Gastrocnemius medialis (tissue), 4 donors: ENCODE data around the gene NCAPD3. TPM values are rescaled to one million over a fixed set of nuclear protein-coding genes. Genes with fewer than 3 reads are reported as not detected.

ENCODE experiments used
- ATAC-seq, 2 donors: fragments of 150-250 bp; one replicate each; pipeline ENCODE4 v1.9.1; 2016
- DNase-seq, 2 donors: peaks; one replicate each; pipeline ENCODE4 v3.0.0-alpha.2; 2019
- H3K27ac ChIP-seq, 4 donors: fragments of 200-600 bp; sonication (generic); 1 replicate in 1 of 4; 2 replicates in 3 of 4; pipeline ENCODE4 v1.5.1; 2016 to 2018; ENCODE audit warnings: mild to moderate bottlenecking in 2 of 4, moderate library complexity in 1 of 4
- H3K27me3 ChIP-seq, 3 donors: fragments of 200-600 bp; sonication (generic) in 2 of 3; 1 replicate in 1 of 3; 2 replicates in 2 of 3; pipeline versions ENCODE4 v1.5.1 to v1.6.0; 2016 to 2019; ENCODE audit warnings: mild to moderate bottlenecking in 1 of 3, moderate library complexity in 1 of 3
- H3K36me3 ChIP-seq, 2 donors: fragments of 200-600 bp; sonication (generic) in 1 of 2; one replicate each; pipeline ENCODE4 v1.5.1; 2017 to 2018
- H3K4me1 ChIP-seq, 2 donors: fragments of 200-600 bp; sonication (generic) in 1 of 2; one replicate each; pipeline ENCODE4 v1.5.1; 2016 to 2017; ENCODE audit warnings: mild to moderate bottlenecking in 2 of 2
- H3K4me3 ChIP-seq, 4 donors: fragments of 200-600 bp; sonication (generic) in 3 of 4; 1 replicate in 1 of 4; 2 replicates in 3 of 4; pipeline ENCODE4 v1.5.1; 2016 to 2019; ENCODE audit warnings: mild to moderate bottlenecking in 2 of 4
- H3K9me3 ChIP-seq, 3 donors: fragments of 200-600 bp; sonication (generic) in 2 of 3; 1 replicate in 1 of 3; 2 replicates in 2 of 3; pipeline ENCODE4 v1.5.1; 2016 to 2019
- POLR2A ChIP-seq, 2 donors: fragments of 450-650 bp; IDR thresholded peaks; one replicate each; pipeline ENCODE4 v1.6.1; 2017; ENCODE audit warnings: antibody characterized with exemption in 2 of 2, mild to moderate bottlenecking in 2 of 2, moderate library complexity in 2 of 2
- in situ Hi-C, 4 donors: fragments of 200-750 bp; cut with MboI; loops; one replicate each; pipeline versions ENCODE4 v1.15.0 to v1.8.0; 2017; ENCODE audit warnings: low sequenced_read_pairs in 4 of 4
- intact Hi-C: fragments of 100-400 bp; cut with DNase I; formaldehyde crosslinking; loops from one replicate; pipeline ENCODE4 v1.15.1; 2023; ENCODE audit warnings: low total_unique reads
- total RNA-seq, 4 donors: library from RNA; depleted of rRNA; stranded (reverse); fragments of >200 nt; gene quantifications; one replicate each; pipeline versions ENCODE4 v1.1.0 to v1.2.3, GENCODE V29; 2016
- TF ChIP-seq, protein P1 (sequence below), 5 experiments: fragments of 450-650 bp in 3 of 5; fragments of 200-600 bp in 2 of 5; sonication (generic) in 2 of 5; IDR thresholded peaks in 4 of 5; conservative IDR thresholded peaks in 1 of 5; 1 replicate in 4 of 5; 2 replicates in 1 of 5; pipeline ENCODE4 v1.5.1; 2016 to 2019; ENCODE audit warnings: antibody characterized with exemption in 5 of 5, mild to moderate bottlenecking in 3 of 5, moderate library complexity in 3 of 5

NCAPD3 gene
- total RNA-seq, 4 donors from 2014 or later, result 3.6 to 6.7 (median 4.5) TPM

GRCh38 chr11:134264966-134265764 is 41.4 kb upstream of the NCAPD3 start:
- intact Hi-C loops, result no loop called here

GRCh38 chr11:134261626-134262488 is 38.1 kb upstream of the NCAPD3 start:
- no peak for ATAC-seq
- H3K27ac ChIP-seq, result no peak overlapping the region
- H3K4me3 ChIP-seq, result no peak overlapping the region
- no peaks in the 10 kb centered on the region for H3K4me1 ChIP-seq
- H3K27me3 ChIP-seq, result no peaks in the 10 kb centered on the region
- no peak for DNase-seq
- peaks cover 0 to 77% of the 10 kb centered on the region in 2 donors for H3K36me3 ChIP-seq
- no peaks in the 10 kb centered on the region for H3K9me3 ChIP-seq
- in situ Hi-C loops (no loop called here), intact Hi-C loops (no loop called here)
- TF ChIP-seq, protein P1, sequence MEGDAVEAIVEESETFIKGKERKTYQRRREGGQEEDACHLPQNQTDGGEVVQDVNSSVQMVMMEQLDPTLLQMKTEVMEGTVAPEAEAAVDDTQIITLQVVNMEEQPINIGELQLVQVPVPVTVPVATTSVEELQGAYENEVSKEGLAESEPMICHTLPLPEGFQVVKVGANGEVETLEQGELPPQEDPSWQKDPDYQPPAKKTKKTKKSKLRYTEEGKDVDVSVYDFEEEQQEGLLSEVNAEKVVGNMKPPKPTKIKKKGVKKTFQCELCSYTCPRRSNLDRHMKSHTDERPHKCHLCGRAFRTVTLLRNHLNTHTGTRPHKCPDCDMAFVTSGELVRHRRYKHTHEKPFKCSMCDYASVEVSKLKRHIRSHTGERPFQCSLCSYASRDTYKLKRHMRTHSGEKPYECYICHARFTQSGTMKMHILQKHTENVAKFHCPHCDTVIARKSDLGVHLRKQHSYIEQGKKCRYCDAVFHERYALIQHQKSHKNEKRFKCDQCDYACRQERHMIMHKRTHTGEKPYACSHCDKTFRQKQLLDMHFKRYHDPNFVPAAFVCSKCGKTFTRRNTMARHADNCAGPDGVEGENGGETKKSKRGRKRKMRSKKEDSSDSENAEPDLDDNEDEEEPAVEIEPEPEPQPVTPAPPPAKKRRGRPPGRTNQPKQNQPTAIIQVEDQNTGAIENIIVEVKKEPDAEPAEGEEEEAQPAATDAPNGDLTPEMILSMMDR (IDR thresholded peaks at IDR 0.05 in 4 of 5, conservative IDR thresholded peaks at IDR 0.05 in 1 of 5), result peak in 1 of 5 experiments; percentile 27
- no peak for TF ChIP-seq POLR2A (IDR thresholded peaks at IDR 0.05)

More at GRCh38 chr11:134264966-134265764, 41.4 kb upstream of the NCAPD3 start:
- Histone ChIP-seq H3K4me3 (no peak overlapping the region), H3K36me3 (peaks cover 0 to 49% of the 10 kb centered on the region in 2 donors), H3K9me3 (no peaks in the 10 kb centered on the region), H3K27me3 (peaks cover 0 to 4% (median 0%) of the 10 kb centered on the region in 3 donors), H3K4me1 (no peaks in the 10 kb centered on the region), H3K27ac (no peak overlapping the region)
- no peak for TF ChIP-seq POLR2A (IDR thresholded peaks at IDR 0.05)
- TF ChIP-seq, protein P1 (IDR thresholded peaks at IDR 0.05 in 4 of 5, conservative IDR thresholded peaks at IDR 0.05 in 1 of 5), result no peak
- ATAC-seq (no peak), DNase-seq (no peak)
- in situ Hi-C loops, result no loop called here

DNA sequence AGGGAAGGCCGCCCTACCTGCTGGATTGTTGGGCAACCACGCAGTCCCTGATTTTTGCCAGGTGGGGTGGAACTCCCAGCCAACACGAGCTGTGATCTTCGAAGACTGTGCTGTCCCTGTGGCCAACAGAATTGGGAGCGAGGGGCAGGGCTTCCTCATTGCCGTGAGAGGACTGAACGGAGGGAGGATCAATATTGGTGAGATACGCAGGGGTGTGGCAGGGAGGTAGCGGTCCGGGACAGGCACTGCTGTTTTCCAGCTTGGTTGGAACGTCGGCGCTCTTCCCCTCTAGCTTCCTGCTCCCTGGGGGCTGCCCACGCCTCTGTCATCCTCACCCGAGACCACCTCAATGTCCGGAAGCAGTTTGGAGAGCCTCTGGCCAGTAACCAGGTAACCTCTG is 37.2 kb upstream of the NCAPD3 start:
- in situ Hi-C loops, result no loop called here
- no peaks in the 10 kb centered on the region for H3K9me3 ChIP-seq
- H3K4me3 ChIP-seq, result no peak overlapping the region
- TF ChIP-seq, protein P1 (IDR thresholded peaks at IDR 0.05 in 4 of 5, conservative IDR thresholded peaks at IDR 0.05 in 1 of 5), result no peak
- TF ChIP-seq POLR2A (IDR thresholded peaks at IDR 0.05), result no peak
- H3K27ac ChIP-seq, result no peak overlapping the region
- H3K27me3 ChIP-seq, result no peaks in the 10 kb centered on the region
- H3K4me1 ChIP-seq, result peaks cover 0 to 4% of the 10 kb centered on the region in 2 donors
- H3K36me3 ChIP-seq, result peaks cover 0 to 83% of the 10 kb centered on the region in 2 donors
- intact Hi-C loops, result no loop called here
- ATAC-seq, result no peak
- DNase-seq, result no peak

- H3K27me3 ChIP-seq, result no peaks in the 10 kb centered on the region
- no peak overlapping the region for H3K4me3 ChIP-seq
- TF ChIP-seq POLR2A (IDR thresholded peaks at IDR 0.05), result no peak
- TF ChIP-seq, protein P1 (IDR thresholded peaks at IDR 0.05 in 4 of 5, conservative IDR thresholded peaks at IDR 0.05 in 1 of 5), result no peak
- DNase-seq (no peak), ATAC-seq (no peak)
- H3K27ac ChIP-seq, result no peak overlapping the region
- H3K36me3 ChIP-seq, result peaks cover 0 to 83% of the 10 kb centered on the region in 2 donors
- H3K4me1 ChIP-seq, result peaks cover 2 to 4% of the 10 kb centered on the region in 2 donors
- intact Hi-C loops (no loop called here), in situ Hi-C loops (no loop called here)
- no peaks in the 10 kb centered on the region for H3K9me3 ChIP-seq
Measured at GRCh38 chr11:134260503-134260902, 36.7 kb upstream of the NCAPD3 start.
